ENCODE data around the gene GPR12. TPM values are rescaled to one million over a fixed set of nuclear protein-coding genes. Genes with fewer than 3 reads are reported as not detected.

The GPR12 gene
- not detected for polyA plus RNA-seq (2012; ENCODE audit: insufficient read depth, insufficient read length, low read depth)

DNA sequence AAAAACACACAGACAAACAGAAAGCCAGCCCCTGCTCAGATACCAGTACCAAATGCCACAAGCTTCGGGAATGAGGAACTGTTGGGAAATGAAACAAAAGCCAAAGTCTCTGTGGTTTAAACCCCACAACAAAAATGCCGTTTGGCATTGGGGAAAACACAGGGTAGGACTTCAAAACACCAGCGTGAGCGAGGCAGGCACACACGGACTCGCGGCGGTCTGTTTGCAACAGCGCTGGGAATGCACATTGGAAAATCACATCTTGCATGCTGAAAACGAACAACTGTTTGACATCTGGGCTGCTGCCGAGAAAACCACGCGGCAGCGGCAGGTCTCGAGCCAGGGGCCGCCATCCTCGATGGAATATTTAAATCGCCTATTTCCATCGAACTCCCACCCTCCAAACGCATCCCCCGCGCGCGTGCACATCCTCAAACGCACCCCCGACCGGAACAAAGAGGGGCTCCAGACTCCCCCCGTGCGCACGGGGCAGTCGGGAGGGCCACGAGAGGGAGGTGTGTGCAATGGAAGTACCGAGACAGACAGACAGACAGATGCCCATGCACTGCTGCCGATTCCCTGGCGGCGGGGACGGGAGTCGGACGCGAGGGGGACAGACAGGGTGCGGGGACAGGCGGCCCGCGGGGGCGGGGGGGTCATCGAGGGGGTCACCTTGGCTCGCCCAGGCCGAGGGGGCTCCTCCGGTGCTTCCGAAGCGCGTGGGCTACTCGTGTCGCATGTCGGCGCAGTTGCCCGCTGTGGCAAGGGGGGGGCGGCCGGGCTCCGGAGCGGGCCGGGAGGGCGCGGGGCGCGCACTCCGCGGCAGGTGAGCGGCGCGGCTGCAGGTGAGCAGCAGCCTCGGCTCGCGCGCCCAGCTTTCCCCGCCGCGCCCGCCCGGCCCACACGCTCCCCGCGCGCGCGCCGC is at the start of gene GPR12:
TSS of gene GPR12 (minus strand) at position 880 of the 925 bp plus-strand sequence. CDS start 959 bp downstream, outside the sequence.
- no peak for DNase-seq
- H3K4me3 ChIP-seq (ENCODE audit: low read depth, low read length): no peak within 1 kb of the TSS
- no peaks in the 10 kb centered on the region for H3K9me3 ChIP-seq
- H3K27me3 ChIP-seq: peaks cover 70% of the 10 kb centered on the region
- TF ChIP-seq CTCF (IDR thresholded peaks at IDR 0.05; ENCODE audit: low read depth, low read length): no peak
- H3K36me3 ChIP-seq: no peaks in the 10 kb centered on the region
- no peaks in the 10 kb centered on the region for H3K4me1 ChIP-seq

DNA sequence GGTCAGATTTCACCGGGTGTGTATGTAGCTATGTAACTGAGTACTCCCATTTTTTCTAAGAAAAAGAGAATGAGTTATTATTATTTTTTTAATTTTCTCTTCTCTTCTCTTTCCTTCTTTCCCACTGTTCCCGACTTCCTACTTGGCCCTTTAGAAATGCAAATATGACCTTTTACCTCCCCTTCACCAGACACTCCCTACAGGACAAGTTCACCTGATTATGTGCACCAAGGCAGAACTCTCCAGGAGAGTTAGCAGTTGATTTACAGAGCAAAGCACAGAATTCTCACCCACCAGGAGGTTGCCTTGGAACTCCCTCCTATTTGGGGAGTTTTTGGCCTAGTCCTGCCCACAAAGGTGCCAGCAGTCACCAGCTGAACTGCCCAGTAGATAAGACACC is 49.5 kb upstream of the GPR12 start:
- Histone ChIP-seq H3K9me3 (no peaks in the 10 kb centered on the region), H3K27me3 (peaks cover 15% of the 10 kb centered on the region), H3K4me3 (ENCODE audit: low read depth, low read length) (no peak overlapping the region), H3K36me3 (no peaks in the 10 kb centered on the region), H3K4me1 (no peaks in the 10 kb centered on the region)
- no peak for DNase-seq
- no peak for TF ChIP-seq CTCF (IDR thresholded peaks at IDR 0.05; ENCODE audit: low read depth, low read length)

- Histone ChIP-seq H3K36me3 (no peaks in the 10 kb centered on the region), H3K9me3 (no peaks in the 10 kb centered on the region), H3K27me3 (peaks cover 16% of the 10 kb centered on the region), H3K4me3 (ENCODE audit: low read depth, low read length) (no peak overlapping the region), H3K4me1 (no peaks in the 10 kb centered on the region)
- TF ChIP-seq CTCF (IDR thresholded peaks at IDR 0.05; ENCODE audit: low read depth, low read length): no peak
- DNase-seq: no peak
Observed at GRCh38 chr13:26806891-26807290, 46.3 kb upstream of the GPR12 start.

- Histone ChIP-seq H3K4me1 (no peaks in the 10 kb centered on the region), H3K27me3 (0 out of 2 replicates have a peak, but pooled peaks cover 3% of the 10 kb centered on the region), H3K9me3 (no peaks in the 10 kb centered on the region), H3K36me3 (no peaks in the 10 kb centered on the region), H3K4me3 (ENCODE audit: low read depth, low read length) (no peak overlapping the region)
- no peak for DNase-seq
- no peak for TF ChIP-seq CTCF (IDR thresholded peaks at IDR 0.05; ENCODE audit: low read depth, low read length)
Observed at GRCh38 chr13:26787961-26788360, 27.4 kb upstream of the GPR12 start.

DNA sequence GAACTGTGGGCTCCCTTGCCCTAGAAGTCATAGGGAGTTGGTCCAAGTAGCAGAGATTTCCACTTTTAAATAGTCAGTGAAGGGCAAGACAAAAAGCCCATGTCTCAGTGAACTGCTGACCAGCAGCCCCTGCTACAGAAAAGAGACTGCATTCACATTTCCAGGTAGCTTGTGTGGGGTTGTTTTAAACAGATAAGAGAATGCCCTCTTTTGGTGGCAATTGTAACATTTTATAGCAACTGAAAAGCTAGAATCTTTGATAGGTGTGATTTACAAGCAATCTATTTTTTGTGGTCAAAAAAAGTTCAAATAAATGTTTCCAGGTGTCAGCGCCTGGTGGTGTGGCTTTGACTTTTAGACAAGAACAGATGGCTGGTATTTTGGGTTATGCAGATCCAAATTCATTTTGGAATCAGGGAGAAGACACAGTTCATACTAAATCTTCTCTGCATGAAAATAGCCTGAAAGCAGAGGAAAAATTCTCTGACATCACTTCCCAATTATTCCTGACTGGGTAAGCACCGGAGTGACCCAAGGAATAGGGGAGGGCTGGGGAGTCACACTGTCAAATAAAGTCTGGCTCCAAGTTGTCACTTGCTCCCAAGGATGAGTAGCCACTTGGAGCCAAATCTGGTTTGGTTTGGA is 26.2 kb upstream of the GPR12 start:
- 0 out of 2 replicates have a peak, but pooled peaks cover 3% of the 10 kb centered on the region for H3K27me3 ChIP-seq
- no peak for TF ChIP-seq CTCF (IDR thresholded peaks at IDR 0.05; ENCODE audit: low read depth, low read length)

More for the DNA sequence above, 26.2 kb upstream of the GPR12 start:
- Histone ChIP-seq H3K4me1 (no peaks in the 10 kb centered on the region), H3K4me3 (ENCODE audit: low read depth, low read length) (no peak overlapping the region), H3K36me3 (no peaks in the 10 kb centered on the region), H3K9me3 (no peaks in the 10 kb centered on the region)
- no peak for DNase-seq

All from BE2C (cell line).